Dermis lymphatic vessel endothelial cell (primary cell): Measurements from ENCODE around the gene SFTA2. TPM values are rescaled to one million over a fixed set of nuclear protein-coding genes. Genes with fewer than 3 reads are reported as not detected.

Experiments
- total RNA-seq: library from RNA; depleted of rRNA; stranded (reverse); fragments of >200 nt; gene quantifications from 2 replicates; pipeline ENCODE4 v1.2.1, GENCODE V29; 2014

SFTA2 gene
- total RNA-seq: not detected in 2 replicates

DNA sequence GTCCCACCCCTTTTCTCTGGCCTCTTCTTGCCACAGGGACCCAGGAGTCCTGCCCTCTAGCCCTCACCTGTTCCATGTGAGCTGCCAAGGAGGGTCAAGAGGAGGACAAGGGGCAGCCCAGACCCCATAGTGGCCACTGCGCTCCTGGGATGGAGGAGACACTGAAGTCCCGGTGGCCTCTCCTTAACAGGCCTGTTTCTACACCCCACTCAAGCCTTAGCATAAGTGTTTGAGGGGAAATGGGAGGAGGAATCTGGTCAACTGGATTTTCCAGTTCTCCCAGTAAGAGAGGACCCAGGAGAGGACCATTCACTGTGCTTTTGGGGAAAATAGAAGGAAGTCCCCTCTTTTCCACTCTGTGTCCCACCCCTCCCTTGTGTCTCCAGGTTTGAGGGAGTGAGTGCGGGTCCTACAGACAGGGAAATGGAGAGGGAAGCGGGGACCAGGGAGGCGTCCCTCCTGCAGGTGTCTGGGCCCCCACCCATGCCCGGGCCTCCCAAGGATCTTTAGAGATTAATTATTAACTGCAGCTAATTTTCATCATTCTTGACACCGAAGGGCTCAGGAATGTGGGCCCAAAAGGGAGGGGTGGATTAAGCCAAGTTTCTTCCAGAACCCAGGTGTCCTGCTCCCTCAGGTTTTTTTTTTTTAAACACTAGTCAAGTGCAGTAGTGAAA is at the start of gene SFTA2:
Gene SFTA2, minus strand, starts transcription at position 202 of the 677 bp plus-strand sequence. Its CDS starts 74 bp downstream, at position 128.

DNA sequence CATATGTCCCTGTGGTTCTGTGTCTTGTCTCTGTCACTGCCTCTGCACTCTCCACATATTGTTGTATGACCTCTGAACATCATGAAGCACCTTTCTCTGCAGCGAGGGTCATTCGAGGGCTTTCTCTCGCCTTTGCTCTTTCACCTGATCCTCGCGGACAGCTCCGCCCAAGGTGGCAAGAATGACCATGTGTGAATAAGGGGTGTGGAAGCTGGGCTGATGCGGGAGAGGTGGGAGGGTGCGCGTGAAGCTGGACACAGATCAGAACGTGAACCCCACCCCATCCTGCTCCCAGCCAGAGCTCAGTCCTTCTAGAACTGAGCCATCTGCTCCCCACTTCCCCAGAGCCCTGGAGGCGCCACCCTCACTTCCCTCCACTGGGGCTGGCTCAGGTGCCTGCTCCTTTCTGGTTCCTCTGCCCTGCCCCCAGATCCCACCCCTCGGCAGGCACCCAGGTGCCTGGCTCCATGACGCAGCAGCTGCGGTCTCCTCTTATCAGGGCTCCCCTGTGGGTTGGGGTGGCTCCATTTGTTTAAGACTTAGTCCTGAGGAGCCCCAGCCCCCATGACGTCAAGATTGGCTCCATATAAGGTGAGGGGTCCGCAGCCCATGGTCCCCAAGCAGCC is 8.5 kb upstream of the SFTA2 start, which contains the start of gene MUCL3:
Gene MUCL3, plus strand, starts transcription at position 613 of the 626 bp plus-strand sequence. CDS start 27 bp downstream, outside the sequence.

DNA sequence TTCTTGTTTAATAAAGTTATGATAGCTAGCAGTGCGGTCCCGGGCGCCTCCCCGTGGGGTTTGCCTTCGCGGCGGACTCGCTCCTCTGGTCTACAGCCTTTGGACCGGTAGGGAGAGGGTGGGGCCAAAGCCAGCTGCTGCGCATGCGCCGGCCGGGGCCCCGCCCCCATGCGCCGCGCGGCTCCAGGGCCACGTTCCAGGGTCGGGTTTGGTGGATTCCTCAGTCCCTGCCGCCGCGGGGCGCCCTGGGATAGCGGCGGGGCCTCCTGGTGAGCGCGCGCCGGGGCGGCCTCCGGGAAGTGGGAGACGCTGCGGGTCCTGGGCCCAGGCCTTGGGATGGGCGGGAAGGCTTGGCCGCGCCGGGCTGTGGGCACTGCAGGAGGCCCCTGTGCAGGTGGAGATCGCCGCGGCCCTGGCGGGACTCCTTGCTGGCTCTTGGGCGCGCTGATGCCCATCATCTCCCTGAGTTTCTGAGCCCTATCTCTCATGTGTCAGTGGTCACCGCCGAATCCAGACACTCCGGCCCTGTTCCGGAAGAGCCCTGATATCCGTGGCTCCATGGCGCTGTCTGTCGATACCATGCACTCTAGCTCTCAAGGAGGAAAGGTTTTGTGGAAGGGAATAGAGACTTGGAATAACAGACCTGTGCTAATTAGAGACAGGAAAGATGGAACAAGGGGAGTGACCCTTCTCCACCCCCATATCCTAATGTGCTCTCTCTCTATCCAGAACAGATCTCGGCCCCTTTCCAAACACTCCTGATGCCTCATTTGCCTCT is 17.7 kb downstream of the SFTA2 start, which contains the start of gene VARS2:
Gene VARS2, plus strand, starts transcription at position 163 of the 778 bp plus-strand sequence. Its CDS starts 599 bp downstream, at position 762.

DNA sequence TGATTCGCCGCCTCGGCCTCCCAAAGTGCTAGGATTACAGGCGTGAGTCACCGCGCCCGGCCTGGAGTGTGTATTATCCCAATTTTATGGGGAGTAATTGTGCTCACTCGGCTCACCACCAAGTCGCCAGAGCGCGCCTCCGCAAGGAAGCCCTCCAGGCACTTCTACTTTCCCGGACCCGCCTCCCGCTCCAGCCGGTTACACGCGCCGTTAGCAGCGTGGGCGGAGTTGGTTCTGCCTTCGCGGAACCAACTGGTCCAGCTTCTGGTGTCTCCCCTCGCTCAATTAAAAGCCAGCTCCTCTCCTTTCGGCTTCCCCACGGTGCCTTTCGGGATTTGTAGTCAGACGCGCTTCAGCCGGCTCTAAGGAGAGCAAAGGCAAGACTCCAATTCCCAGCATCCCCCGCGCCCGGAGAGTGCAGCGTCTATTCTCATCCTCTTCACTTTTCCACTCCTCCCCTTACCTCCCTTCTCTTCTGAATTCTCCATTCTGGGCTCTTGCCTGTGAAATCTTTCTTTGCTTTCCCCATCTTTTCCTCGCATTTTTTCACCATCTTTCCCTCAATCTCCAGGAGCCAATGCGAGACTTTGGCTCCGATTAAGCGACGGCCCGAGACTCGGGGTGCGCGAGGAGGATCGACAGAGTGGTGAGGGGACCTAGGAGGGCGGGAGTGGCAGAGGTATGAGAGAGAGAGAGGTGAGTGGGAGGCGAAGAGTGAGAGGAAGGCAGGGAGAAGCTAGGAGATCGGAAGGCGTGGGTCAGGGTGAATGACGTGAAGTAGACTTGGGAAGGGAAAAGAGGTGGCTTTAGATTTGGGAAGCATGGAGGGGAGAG is 24.0 kb downstream of the SFTA2 start, which contains the start of gene GTF2H4:
Gene GTF2H4, plus strand, starts transcription at position 450 of the 834 bp plus-strand sequence.

DNA sequence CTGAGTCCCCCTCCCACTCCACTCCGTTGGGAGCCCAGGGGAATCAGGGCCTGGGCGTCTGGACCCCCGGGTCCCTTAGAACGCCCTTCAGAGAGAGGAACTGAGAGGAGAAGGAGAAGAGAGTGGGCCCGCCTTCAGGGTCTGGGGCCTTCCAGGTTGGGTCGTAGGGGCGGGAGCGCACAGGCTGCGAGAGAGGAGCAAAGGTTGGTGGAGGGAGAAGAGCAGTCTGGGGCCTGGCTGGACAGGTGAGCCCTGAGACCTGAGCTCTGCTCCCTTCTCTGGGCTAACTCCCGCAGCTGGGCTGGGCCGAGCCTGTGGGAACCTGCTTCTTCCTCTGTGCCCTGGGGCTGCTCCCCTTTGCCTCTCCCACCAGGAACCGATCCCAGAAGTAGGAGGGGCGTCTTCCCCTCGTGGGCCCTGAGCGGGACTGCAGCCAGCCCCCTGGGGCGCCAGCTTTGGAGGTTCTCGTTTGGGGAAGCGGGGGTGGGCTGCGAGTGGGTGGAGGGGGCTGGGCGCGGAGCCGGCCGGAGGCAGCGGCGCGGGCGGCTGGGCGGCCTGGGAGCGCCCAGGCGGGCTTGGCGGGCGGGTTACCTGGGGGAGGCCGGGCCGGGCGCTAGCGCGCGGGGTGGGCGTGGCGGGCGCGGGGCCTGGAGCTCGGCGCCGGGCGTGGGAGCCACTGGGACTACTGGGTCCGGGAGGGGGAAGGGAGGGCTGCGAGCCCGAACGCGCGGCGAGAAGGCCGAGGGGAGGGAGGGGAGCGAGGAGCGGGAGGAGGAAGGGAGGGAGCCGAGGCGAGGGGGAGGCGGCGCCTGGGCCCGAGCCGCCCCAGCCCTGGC is 48.1 kb downstream of the SFTA2 start, which contains the start of gene DDR1:
Gene DDR1, plus strand, starts transcription at position 835 of the 836 bp plus-strand sequence. CDS start 4,211 bp downstream, outside the sequence.

Other genes with a start within 250 kb of the SFTA2 start
- gene PPP1R18, start 245.5 kb downstream of the SFTA2 start, total RNA-seq: 21.8 and 34.0 TPM in 2 replicates
- gene NRM, start 241.2 kb downstream of the SFTA2 start, total RNA-seq: 0.86 and 0.98 TPM in 2 replicates
- 4.8 and 5.3 TPM in 2 replicates for gene MDC1, start 214.9 kb downstream of the SFTA2 start, total RNA-seq
- 208 and 236 TPM in 2 replicates for gene TUBB, start 211.8 kb downstream of the SFTA2 start, total RNA-seq
- gene FLOT1, start 189.5 kb downstream of the SFTA2 start, total RNA-seq: 71.3 and 91.2 TPM in 2 replicates
- gene IER3, start 187.6 kb downstream of the SFTA2 start, total RNA-seq: 39.7 and 82.2 TPM in 2 replicates
- 4.8 and 5.7 TPM in 2 replicates for gene DDR1, start 47.7 kb downstream of the SFTA2 start, total RNA-seq
- gene GTF2H4, start 24.0 kb downstream of the SFTA2 start, total RNA-seq: 10.4 and 12.7 TPM in 2 replicates
- 9.6 and 11.0 TPM in 2 replicates for gene VARS2, start 17.9 kb downstream of the SFTA2 start, total RNA-seq
- gene MUCL3, start 8.8 kb upstream of the SFTA2 start, total RNA-seq: not detected in 2 replicates
- not detected in 2 replicates for gene MUC21, start 51.5 kb upstream of the SFTA2 start, total RNA-seq
- not detected in 2 replicates for gene MUC22, start 78.3 kb upstream of the SFTA2 start, total RNA-seq
- gene C6orf15, start 180.4 kb upstream of the SFTA2 start, total RNA-seq: not detected in 2 replicates
- 3.7 and 4.0 TPM in 2 replicates for gene PSORS1C1, start 182.6 kb upstream of the SFTA2 start, total RNA-seq
- under 0.01 TPM in 1 of 2 replicates, not detected in the other for gene CDSN, start 188.3 kb upstream of the SFTA2 start, total RNA-seq
- gene PSORS1C2, start 206.9 kb upstream of the SFTA2 start, total RNA-seq: not detected in 2 replicates
- 9.3 and 9.6 TPM in 2 replicates for gene CCHCR1, start 225.6 kb upstream of the SFTA2 start, total RNA-seq
- 4.4 and 8.8 TPM in 2 replicates for gene TCF19, start 226.4 kb upstream of the SFTA2 start, total RNA-seq
- gene POU5F1, start 238.5 kb upstream of the SFTA2 start, total RNA-seq: not detected in 2 replicates